Rectal smooth muscle tissue (tissue), 1 donor: ENCODE measurements around the gene SPSB2.
A peak's percentile ranks its signal among the peaks of the same experiment; 100 is the strongest.

Source experiments
- H3K27ac ChIP-seq: one replicate; pipeline ENCODE4 v1.7.0; 2013; ENCODE audit warnings: low read depth, low read length, inconsistent platforms
- H3K27me3 ChIP-seq: one replicate; pipeline ENCODE4 v1.7.0; 2013; ENCODE audit warnings: low read length; ENCODE audit not compliant: control insufficient read depth, insufficient read depth
- H3K36me3 ChIP-seq: one replicate; pipeline ENCODE4 v1.7.0; 2013; ENCODE audit warnings: low read length; ENCODE audit not compliant: control insufficient read depth, insufficient read depth
- H3K4me1 ChIP-seq: one replicate; pipeline ENCODE4 v1.7.0; 2013; ENCODE audit warnings: low read length; ENCODE audit not compliant: control insufficient read depth, insufficient read depth
- H3K4me3 ChIP-seq: one replicate; pipeline ENCODE4 v1.7.0; 2013; ENCODE audit warnings: low read length
- H3K9ac ChIP-seq: one replicate; pipeline ENCODE4 v1.7.0; 2013; ENCODE audit warnings: low read length

Gene SPSB2

GRCh38 chr12:6863586-6864321 lies 9.3 kb downstream of the SPSB2 start:
- no peak overlapping the region for H3K9ac ChIP-seq
- H3K27ac ChIP-seq, result no peak overlapping the region
- no peak overlapping the region for H3K4me3 ChIP-seq
- peaks cover 32% of the 10 kb centered on the region for H3K36me3 ChIP-seq
- H3K4me1 ChIP-seq, result peaks cover 9% of the 10 kb centered on the region
- H3K27me3 ChIP-seq, result no peaks in the 10 kb centered on the region

- Histone ChIP-seq H3K27me3 (no peaks in the 10 kb centered on the region), H3K4me3 (no peak overlapping the region), H3K36me3 (peaks cover 37% of the 10 kb centered on the region), H3K4me1 (peaks cover 3% of the 10 kb centered on the region), H3K27ac (no peak overlapping the region), H3K9ac (no peak overlapping the region)
Observed at GRCh38 chr12:6863033-6863432, 10.1 kb downstream of the SPSB2 start.

- peaks cover 47% of the 10 kb centered on the region for H3K36me3 ChIP-seq
- no peak overlapping the region for H3K4me3 ChIP-seq
- H3K27ac ChIP-seq, result no peak overlapping the region
- no peaks in the 10 kb centered on the region for H3K4me1 ChIP-seq
- no peak overlapping the region for H3K9ac ChIP-seq
- H3K27me3 ChIP-seq, result no peaks in the 10 kb centered on the region
Observed at GRCh38 chr12:6861391-6861790, 11.7 kb downstream of the SPSB2 start.

GRCh38 chr12:6860942-6861341 lies 12.2 kb downstream of the SPSB2 start:
- Histone ChIP-seq H3K36me3 (peaks cover 52% of the 10 kb centered on the region), H3K27ac (no peak overlapping the region), H3K4me1 (no peaks in the 10 kb centered on the region), H3K9ac (no peak overlapping the region), H3K4me3 (no peak overlapping the region), H3K27me3 (no peaks in the 10 kb centered on the region)

GRCh38 chr12:6860116-6860515 lies 13.0 kb downstream of the SPSB2 start:
- H3K4me1 ChIP-seq, result no peaks in the 10 kb centered on the region
- peaks cover 55% of the 10 kb centered on the region for H3K36me3 ChIP-seq
- H3K27ac ChIP-seq, result no peak overlapping the region
- H3K27me3 ChIP-seq, result no peaks in the 10 kb centered on the region
- H3K4me3 ChIP-seq, result no peak overlapping the region
- H3K9ac ChIP-seq, result no peak overlapping the region

- H3K4me1 ChIP-seq, result no peaks in the 10 kb centered on the region
- H3K27me3 ChIP-seq, result no peaks in the 10 kb centered on the region
- H3K4me3 ChIP-seq, result no peak overlapping the region
- no peak overlapping the region for H3K27ac ChIP-seq
- H3K36me3 ChIP-seq, result peaks cover 51% of the 10 kb centered on the region
- H3K9ac ChIP-seq, result no peak overlapping the region
Observed at GRCh38 chr12:6858799-6859198, 14.3 kb downstream of the SPSB2 start.

GRCh38 chr12:6855322-6855721 lies 17.8 kb downstream of the SPSB2 start:
- Histone ChIP-seq H3K9ac (no peak overlapping the region), H3K4me3 (no peak overlapping the region), H3K27ac (no peak overlapping the region), H3K36me3 (peaks cover 34% of the 10 kb centered on the region), H3K4me1 (no peaks in the 10 kb centered on the region), H3K27me3 (no peaks in the 10 kb centered on the region)

GRCh38 chr12:6854036-6854435 lies 19.1 kb downstream of the SPSB2 start:
- Histone ChIP-seq H3K27ac (no peak overlapping the region), H3K27me3 (no peaks in the 10 kb centered on the region), H3K9ac (no peak overlapping the region), H3K4me3 (no peak overlapping the region), H3K4me1 (no peaks in the 10 kb centered on the region), H3K36me3 (peaks cover 29% of the 10 kb centered on the region)

GRCh38 chr12:6853626-6854025 lies 19.5 kb downstream of the SPSB2 start:
- H3K9ac ChIP-seq, result no peak overlapping the region
- H3K4me3 ChIP-seq, result no peak overlapping the region
- no peaks in the 10 kb centered on the region for H3K27me3 ChIP-seq
- peaks cover 25% of the 10 kb centered on the region for H3K36me3 ChIP-seq
- no peak overlapping the region for H3K27ac ChIP-seq
- no peaks in the 10 kb centered on the region for H3K4me1 ChIP-seq

GRCh38 chr12:6852651-6853354 lies 20.3 kb downstream of the SPSB2 start:
- no peaks in the 10 kb centered on the region for H3K27me3 ChIP-seq
- no peaks in the 10 kb centered on the region for H3K4me1 ChIP-seq
- no peak overlapping the region for H3K9ac ChIP-seq
- H3K36me3 ChIP-seq, result peaks cover 17% of the 10 kb centered on the region
- peak overlapping the region; percentile 46 for H3K4me3 ChIP-seq
- H3K27ac ChIP-seq, result peak overlapping the region; percentile 65

GRCh38 chr12:6851921-6852650 lies 21.0 kb downstream of the SPSB2 start, which contains the start of gene USP5:
USP5 (plus strand) TSS chr12:6852150; CDS start chr12:6852180, 30 bp downstream.
- H3K27ac ChIP-seq, result peak within 1 kb of the TSS; percentile 87
- no peaks in the 10 kb centered on the region for H3K4me1 ChIP-seq
- H3K9ac ChIP-seq, result peak within 1 kb of the TSS; percentile 42
- peaks cover 12% of the 10 kb centered on the region for H3K36me3 ChIP-seq
- peak within 1 kb of the TSS; percentile 88 for H3K4me3 ChIP-seq
- no peaks in the 10 kb centered on the region for H3K27me3 ChIP-seq

- peak within 1 kb of the TSS; percentile 88 for H3K4me3 ChIP-seq
- no peaks in the 10 kb centered on the region for H3K27me3 ChIP-seq
- H3K36me3 ChIP-seq, result peaks cover 9% of the 10 kb centered on the region
- peak within 1 kb of the TSS; percentile 42 for H3K9ac ChIP-seq
- no peaks in the 10 kb centered on the region for H3K4me1 ChIP-seq
- peak within 1 kb of the TSS; percentile 87 for H3K27ac ChIP-seq
Observed at GRCh38 chr12:6851153-6851920, 21.8 kb downstream of the SPSB2 start, which contains the start of gene CDCA3. CDCA3 (minus strand) TSS chr12:6851286; CDS start chr12:6850952, 334 bp downstream.
